Stomach smooth muscle (tissue), 2 donors: ENCODE data around the gene PAPPA2.

Experiments
- H3K27ac ChIP-seq: one replicate; pipeline ENCODE4 v1.7.0; 2013; ENCODE audit warnings: mild to moderate bottlenecking, low read length, inconsistent platforms
- H3K27me3 ChIP-seq, 2 donors: one replicate each; pipeline ENCODE4 v1.7.0; 2013; ENCODE audit warnings: low read length in 2 of 2; ENCODE audit not compliant: insufficient read depth in 2 of 2, control insufficient read depth in 1 of 2
- H3K36me3 ChIP-seq, 2 donors: one replicate each; pipeline ENCODE4 v1.7.0; 2013; ENCODE audit warnings: low read length in 2 of 2; ENCODE audit not compliant: control insufficient read depth in 2 of 2, insufficient read depth in 2 of 2
- H3K4me1 ChIP-seq: one replicate; pipeline ENCODE4 v1.7.0; 2013; ENCODE audit warnings: low read length; ENCODE audit not compliant: control insufficient read depth, insufficient read depth
- H3K4me3 ChIP-seq, 2 donors: one replicate each; pipeline ENCODE4 v1.7.0; 2013; ENCODE audit warnings: low read length in 2 of 2
- H3K9ac ChIP-seq, 2 donors: one replicate each; pipeline ENCODE4 v1.7.0; 2013; ENCODE audit warnings: low read length in 2 of 2, mild to moderate bottlenecking in 1 of 2
- H3K9me3 ChIP-seq, 2 donors: one replicate each; pipeline ENCODE4 v1.7.0; 2013; ENCODE audit warnings: low read length in 2 of 2; ENCODE audit not compliant: control insufficient read depth in 2 of 2
- donor health status: healthy.
- donor health status: Pancreatic carcinoma.

PAPPA2 gene

GRCh38 chr1:176602388-176603004, 139.5 kb downstream of the PAPPA2 start:
- H3K36me3 ChIP-seq, result no peaks in the 10 kb centered on the region
- no peak overlapping the region for H3K9ac ChIP-seq
- H3K27ac ChIP-seq, result no peak overlapping the region

GRCh38 chr1:176603696-176604095, 140.7 kb downstream of the PAPPA2 start:
- Histone ChIP-seq H3K36me3 (no peaks in the 10 kb centered on the region), H3K9ac (no peak overlapping the region), H3K27me3 (no peaks in the 10 kb centered on the region), H3K4me3 (no peak overlapping the region), H3K4me1 (peaks cover 4% of the 10 kb centered on the region), H3K27ac (no peak overlapping the region), H3K9me3 (no peaks in the 10 kb centered on the region)

More at GRCh38 chr1:176602388-176603004, 139.5 kb downstream of the PAPPA2 start:
- no peaks in the 10 kb centered on the region for H3K27me3 ChIP-seq
- H3K4me3 ChIP-seq, result no peak overlapping the region
- no peaks in the 10 kb centered on the region for H3K9me3 ChIP-seq
- peaks cover 4% of the 10 kb centered on the region for H3K4me1 ChIP-seq

GRCh38 chr1:176604461-176604860, 141.5 kb downstream of the PAPPA2 start:
- Histone ChIP-seq H3K4me1 (peaks cover 4% of the 10 kb centered on the region), H3K9me3 (no peaks in the 10 kb centered on the region), H3K27ac (no peak overlapping the region), H3K27me3 (no peaks in the 10 kb centered on the region), H3K9ac (no peak overlapping the region), H3K4me3 (no peak overlapping the region), H3K36me3 (no peaks in the 10 kb centered on the region)

GRCh38 chr1:176605176-176605575, 142.2 kb downstream of the PAPPA2 start:
- Histone ChIP-seq H3K4me3 (no peak overlapping the region), H3K27me3 (no peaks in the 10 kb centered on the region), H3K9me3 (no peaks in the 10 kb centered on the region), H3K9ac (no peak overlapping the region), H3K27ac (no peak overlapping the region), H3K4me1 (peaks cover 4% of the 10 kb centered on the region), H3K36me3 (no peaks in the 10 kb centered on the region)

GRCh38 chr1:176609556-176610408, 146.8 kb downstream of the PAPPA2 start:
- Histone ChIP-seq H3K4me1 (no peaks in the 10 kb centered on the region), H3K36me3 (no peaks in the 10 kb centered on the region), H3K27me3 (no peaks in the 10 kb centered on the region), H3K9me3 (no peaks in the 10 kb centered on the region), H3K4me3 (no peak overlapping the region), H3K9ac (no peak overlapping the region), H3K27ac (no peak overlapping the region)

- H3K27me3 ChIP-seq, result no peaks in the 10 kb centered on the region
- no peak overlapping the region for H3K4me3 ChIP-seq
- no peak overlapping the region for H3K27ac ChIP-seq
- H3K9me3 ChIP-seq, result no peaks in the 10 kb centered on the region
- no peak overlapping the region for H3K9ac ChIP-seq
- H3K36me3 ChIP-seq, result no peaks in the 10 kb centered on the region
- no peaks in the 10 kb centered on the region for H3K4me1 ChIP-seq
Observed at GRCh38 chr1:176612791-176613190, 149.8 kb downstream of the PAPPA2 start.

GRCh38 chr1:176617881-176618280, 154.9 kb downstream of the PAPPA2 start:
- Histone ChIP-seq H3K4me1 (no peaks in the 10 kb centered on the region), H3K36me3 (no peaks in the 10 kb centered on the region), H3K4me3 (no peak overlapping the region), H3K9ac (no peak overlapping the region), H3K9me3 (no peaks in the 10 kb centered on the region), H3K27ac (no peak overlapping the region), H3K27me3 (no peaks in the 10 kb centered on the region)

- Histone ChIP-seq H3K4me1 (no peaks in the 10 kb centered on the region), H3K9me3 (peaks cover 2 to 4% of the 10 kb centered on the region in 2 donors), H3K36me3 (no peaks in the 10 kb centered on the region), H3K4me3 (no peak overlapping the region), H3K27me3 (no peaks in the 10 kb centered on the region), H3K27ac (no peak overlapping the region), H3K9ac (no peak overlapping the region)
Observed at GRCh38 chr1:176619261-176619660, 156.3 kb downstream of the PAPPA2 start.

- no peak overlapping the region for H3K9ac ChIP-seq
- H3K4me3 ChIP-seq, result no peak overlapping the region
- H3K36me3 ChIP-seq, result no peaks in the 10 kb centered on the region
- H3K4me1 ChIP-seq, result no peaks in the 10 kb centered on the region
- H3K9me3 ChIP-seq, result peaks cover 2 to 4% of the 10 kb centered on the region in 2 donors
- H3K27ac ChIP-seq, result no peak overlapping the region
- H3K27me3 ChIP-seq, result no peaks in the 10 kb centered on the region
Observed at GRCh38 chr1:176625365-176625764, 162.4 kb downstream of the PAPPA2 start.

- Histone ChIP-seq H3K27ac (no peak overlapping the region), H3K36me3 (no peaks in the 10 kb centered on the region), H3K4me1 (no peaks in the 10 kb centered on the region), H3K9me3 (peaks cover 2 to 4% of the 10 kb centered on the region in 2 donors), H3K4me3 (no peak overlapping the region), H3K27me3 (no peaks in the 10 kb centered on the region), H3K9ac (no peak overlapping the region)
Observed at GRCh38 chr1:176626572-176627061, 163.6 kb downstream of the PAPPA2 start.

GRCh38 chr1:176628775-176629174, 165.8 kb downstream of the PAPPA2 start:
- Histone ChIP-seq H3K27me3 (no peaks in the 10 kb centered on the region), H3K9ac (no peak overlapping the region), H3K9me3 (no peaks in the 10 kb centered on the region), H3K4me3 (no peak overlapping the region), H3K4me1 (no peaks in the 10 kb centered on the region), H3K27ac (no peak overlapping the region), H3K36me3 (no peaks in the 10 kb centered on the region)
